Neural cell (in vitro differentiated cells): ENCODE data around the gene TTPAL. TPM values are rescaled to one million over a fixed set of nuclear protein-coding genes. Genes with fewer than 3 reads are reported as not detected.

Experiments
- H2AFZ ChIP-seq: fragments of 200-600, 300-800 bp; sonication (generic), shearing (Covaris generic); 2 replicates; pipeline ENCODE4 v1.6.0; 2014; ENCODE audit warnings: low read depth, mild to moderate bottlenecking, antibody characterized with exemption, low read length, moderate library complexity
- H3F3A ChIP-seq: fragments of 200-600 bp; shearing (Covaris generic); 2 replicates; pipeline ENCODE4 v1.6.1; 2016; ENCODE audit warnings: mild to moderate bottlenecking, moderate library complexity, mixed read lengths, antibody characterized with exemption, low read length; ENCODE audit not compliant: insufficient read depth, poor library complexity, severe bottlenecking
- H3K27ac ChIP-seq: fragments of 200-600, 300-800 bp; sonication (generic), shearing (Covaris generic); 2 replicates; pipeline ENCODE4 v1.5.1; 2014; ENCODE audit warnings: mild to moderate bottlenecking, low read length, moderate library complexity
- H3K27me3 ChIP-seq: fragments of 300-800, 200-600 bp; sonication (generic), shearing (Covaris generic); 2 replicates; pipeline ENCODE4 v1.6.0; 2014; ENCODE audit warnings: mild to moderate bottlenecking, low read depth, low read length, moderate library complexity; ENCODE audit not compliant: insufficient read depth
- H3K36me3 ChIP-seq: fragments of 300-800, 200-600 bp; sonication (generic), shearing (Covaris generic); 2 replicates; pipeline ENCODE4 v1.5.1; 2014; ENCODE audit warnings: mild to moderate bottlenecking, antibody characterized with exemption, low read length, moderate library complexity; ENCODE audit not compliant: insufficient read depth
- H3K4me2 ChIP-seq: fragments of 300-800, 200-600 bp; sonication (generic), shearing (Covaris generic); 2 replicates; pipeline ENCODE4 v1.6.0; 2014; ENCODE audit warnings: mild to moderate bottlenecking, low read length
- H3K4me3 ChIP-seq: fragments of 300-800, 200-600 bp; sonication (generic), shearing (Covaris generic); 2 replicates; pipeline ENCODE4 v1.5.1; 2014; ENCODE audit warnings: mild to moderate bottlenecking, low read length, moderate library complexity
- H3K79me2 ChIP-seq: fragments of 200-600 bp; shearing (Covaris generic); replicated peaks from 2 replicates; pipeline ENCODE4 v1.6.0; 2014; ENCODE audit warnings: mild to moderate bottlenecking, low read length, moderate library complexity; ENCODE audit not compliant: insufficient read depth
- H3K9ac ChIP-seq: fragments of 300-800, 200-600 bp; sonication (generic), shearing (Covaris generic); 2 replicates; pipeline ENCODE4 v1.6.1; 2016; ENCODE audit warnings: mild to moderate bottlenecking, low read length, mixed read lengths
- H3K9me2 ChIP-seq: fragments of 200-600 bp; shearing (Covaris generic); 2 replicates; pipeline ENCODE4 v1.6.1; 2016; ENCODE audit warnings: mild to moderate bottlenecking, low read length, mixed read lengths; ENCODE audit not compliant: insufficient read depth
- H3K9me3 ChIP-seq: fragments of 200-600, 300-800 bp; sonication (generic), shearing (Covaris generic); 2 replicates; pipeline ENCODE4 v1.6.1; 2016; ENCODE audit warnings: mild to moderate bottlenecking, mixed run types, low read length, moderate library complexity, mixed read lengths
- H4K20me1 ChIP-seq: fragments of 200-600 bp; shearing (Covaris generic); 2 replicates; pipeline ENCODE4 v1.6.1; 2016; ENCODE audit warnings: mild to moderate bottlenecking, mixed run types; ENCODE audit not compliant: insufficient read depth
- CTCF ChIP-seq: fragments of 450-650 bp; IDR thresholded peaks from 2 replicates; pipeline ENCODE4 v1.5.1; 2014; ENCODE audit warnings: antibody characterized with exemption, mild to moderate bottlenecking, moderate library complexity; ENCODE audit not compliant: poor library complexity, severe bottlenecking
- EP300 ChIP-seq: fragments of 450-650 bp; conservative IDR thresholded peaks from 2 replicates; pipeline ENCODE4 v1.6.1; 2014; ENCODE audit warnings: antibody characterized with exemption, mild to moderate bottlenecking, moderate library complexity; ENCODE audit not compliant: poor library complexity, severe bottlenecking
- EZH2 ChIP-seq: fragments of 200-600, 300-800 bp; shearing (Covaris generic), sonication (generic); IDR thresholded peaks from 2 replicates; pipeline ENCODE4 v1.6.1; 2014; ENCODE audit warnings: antibody characterized with exemption, low read length, borderline replicate concordance, mild to moderate bottlenecking; ENCODE audit not compliant: insufficient read depth, poor library complexity, severe bottlenecking
- MXI1 ChIP-seq: fragments of 450-650 bp; conservative IDR thresholded peaks from 2 replicates; pipeline ENCODE4 v1.6.1; 2014; ENCODE audit warnings: antibody characterized with exemption, mild to moderate bottlenecking; ENCODE audit not compliant: poor library complexity, severe bottlenecking
- POLR2AphosphoS5 ChIP-seq: IDR thresholded peaks from 2 replicates; pipeline ENCODE4 v1.6.1; 2012
- RAD21 ChIP-seq: fragments of 450-650 bp; conservative IDR thresholded peaks from 2 replicates; pipeline ENCODE4 v1.6.1; 2014; ENCODE audit warnings: antibody characterized with exemption, mild to moderate bottlenecking, moderate library complexity
- REST ChIP-seq: IDR thresholded peaks from 2 replicates; pipeline ENCODE4 v1.6.1; 2012; ENCODE audit warnings: borderline replicate concordance
- SMC3 ChIP-seq: fragments of 450-650 bp; conservative IDR thresholded peaks from 2 replicates; pipeline ENCODE4 v1.6.1; 2014; ENCODE audit warnings: antibody characterized with exemption, mild to moderate bottlenecking, moderate library complexity; ENCODE audit not compliant: poor library complexity
- TAF1 ChIP-seq: IDR thresholded peaks from 2 replicates; pipeline ENCODE4 v1.6.1; 2012; ENCODE audit warnings: low read depth
- polyA plus RNA-seq: library from polyadenylated mRNA; depleted of rRNA; stranded (reverse); fragments of >200 nt; gene quantifications from 2 replicates; pipeline ENCODE4 v1.2.3, GENCODE V29; 2014

TTPAL gene
- polyA plus RNA-seq, 1 donor from 2014 or later = 11.2 TPM

- H3K4me2 ChIP-seq = no peak overlapping the region
- H3K9ac ChIP-seq = no peak overlapping the region
- no peaks in the 10 kb centered on the region for H4K20me1 ChIP-seq
- H2AFZ ChIP-seq = no peak overlapping the region
- H3K36me3 ChIP-seq = no peaks in the 10 kb centered on the region
- no peaks in the 10 kb centered on the region for H3K9me2 ChIP-seq
- TF ChIP-seq REST = no peak
- no peak for TF ChIP-seq MXI1
- no peak for TF ChIP-seq CTCF
- no peak for TF ChIP-seq RAD21
- TF ChIP-seq EP300 = no peak
- TF ChIP-seq EZH2 = no peak
- TF ChIP-seq TAF1 = no peak
- no peak for TF ChIP-seq POLR2AphosphoS5
- no peak for TF ChIP-seq SMC3
- H3K79me2 ChIP-seq = peaks cover 22% of the 10 kb centered on the region
- no peaks in the 10 kb centered on the region for H3K9me3 ChIP-seq
- H3F3A ChIP-seq = no peaks in the 10 kb centered on the region
- no peaks in the 10 kb centered on the region for H3K27me3 ChIP-seq
- no peak overlapping the region for H3K4me3 ChIP-seq
- no peak overlapping the region for H3K27ac ChIP-seq
Measured at GRCh38 chr20:44540834-44541233, 65.2 kb downstream of the TTPAL start.

GRCh38 chr20:44541992-44542391 lies 66.3 kb downstream of the TTPAL start:
- Histone ChIP-seq H3K27me3 (no peaks in the 10 kb centered on the region), H3K79me2 (peaks cover 11% of the 10 kb centered on the region), H4K20me1 (no peaks in the 10 kb centered on the region), H2AFZ (no peak overlapping the region), H3K9me3 (no peaks in the 10 kb centered on the region), H3F3A (no peaks in the 10 kb centered on the region), H3K4me2 (no peak overlapping the region), H3K9me2 (no peaks in the 10 kb centered on the region), H3K27ac (no peak overlapping the region), H3K36me3 (no peaks in the 10 kb centered on the region), H3K4me3 (no peak overlapping the region), H3K9ac (no peak overlapping the region)
- TF ChIP-seq EP300 (no peak), TAF1 (no peak), CTCF (no peak), SMC3 (no peak), MXI1 (no peak), RAD21 (no peak), EZH2 (no peak), REST (no peak), POLR2AphosphoS5 (no peak)
